HG03565 (cell line): ENCODE measurements around the gene NF2.

Experiments
- ATAC-seq: cut with Tn5 transposase; IDR thresholded peaks from one replicate; pipeline ENCODE4 v1.9.1; 2021; ENCODE audit warnings: mild to moderate bottlenecking, moderate library complexity; ENCODE audit not compliant: unreplicated experiment

The NF2 gene

DNA sequence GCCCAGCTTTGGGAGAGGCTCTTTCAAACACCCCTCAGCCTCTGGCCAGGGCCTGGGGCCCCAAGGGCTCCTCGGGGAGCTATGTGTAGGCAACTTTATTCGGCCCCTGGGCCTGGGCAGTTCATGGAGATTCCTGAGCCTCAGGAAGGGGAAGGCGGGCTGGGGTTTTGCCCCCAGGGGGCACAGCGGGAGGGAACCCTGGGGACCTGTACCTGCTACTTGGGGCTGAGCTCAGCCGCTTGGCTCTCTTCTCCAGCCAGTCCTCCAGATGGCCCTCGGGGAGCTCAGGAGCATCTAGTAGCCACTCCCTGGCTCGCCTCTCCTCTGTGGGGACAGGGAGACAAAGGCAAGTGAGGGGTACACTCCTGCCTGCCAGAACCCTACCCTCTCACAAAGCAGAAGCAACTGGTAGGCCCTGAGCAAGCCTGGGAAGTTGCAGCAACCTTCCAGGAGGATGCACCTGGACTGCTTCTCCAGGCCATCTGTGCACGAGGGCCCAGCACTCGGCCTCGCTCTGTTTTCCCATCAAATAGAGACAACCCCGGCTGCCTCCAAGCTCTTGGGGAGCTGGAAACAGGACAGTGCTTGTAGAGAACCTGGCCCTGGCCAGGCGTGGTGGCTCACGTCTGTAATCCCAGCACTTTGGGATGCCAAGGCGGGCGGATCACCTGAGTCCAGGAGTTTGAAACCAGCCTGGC lies 134.8 kb downstream of the NF2 start:
- no peak for ATAC-seq

DNA sequence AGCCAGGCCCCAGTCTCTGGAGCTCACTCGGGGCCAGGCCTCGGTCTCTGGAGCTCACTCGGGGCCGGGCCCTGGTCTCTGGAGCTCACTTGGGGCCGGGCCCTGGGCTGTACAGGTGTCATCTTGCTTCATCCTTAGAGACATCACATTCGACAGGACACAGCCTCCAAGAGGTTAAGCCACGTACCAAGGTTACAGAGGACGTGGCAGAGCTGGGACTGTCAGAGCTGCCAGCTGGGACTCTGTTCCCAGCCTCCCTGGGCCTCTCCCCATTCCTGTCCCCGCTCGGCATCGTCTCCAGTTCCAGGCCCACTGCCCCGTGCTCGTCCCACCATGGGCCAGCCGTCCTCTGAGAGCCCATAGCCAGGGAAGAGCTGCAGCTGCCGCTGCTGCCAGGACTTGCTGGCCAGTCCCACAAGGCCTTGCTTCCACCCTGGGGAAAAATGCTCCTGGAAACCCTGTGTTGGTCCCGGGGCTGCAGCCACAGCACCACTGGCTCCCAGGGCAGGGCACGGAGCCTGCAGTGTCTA lies 136.0 kb downstream of the NF2 start:
- no peak for ATAC-seq

DNA sequence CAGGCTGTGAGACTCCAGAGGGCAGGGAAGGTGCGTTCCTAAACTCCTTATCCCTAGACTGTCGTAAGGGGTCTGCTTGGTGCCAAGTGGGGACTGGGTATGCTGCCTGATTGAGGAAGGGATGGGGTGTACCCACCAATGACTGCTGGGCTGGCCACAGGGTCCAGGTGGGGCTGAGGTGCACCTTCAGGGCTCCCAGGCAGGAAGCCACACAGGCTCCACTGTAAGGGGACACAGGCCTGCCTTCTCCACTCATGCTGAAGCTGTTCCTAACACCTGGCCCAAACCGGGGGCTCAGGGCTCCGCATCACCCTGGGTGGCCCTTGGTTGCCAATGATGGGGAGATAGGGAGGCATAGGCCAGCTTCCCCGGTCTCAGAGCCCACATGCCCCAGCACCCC lies 136.8 kb downstream of the NF2 start:
- ATAC-seq, result no peak

DNA sequence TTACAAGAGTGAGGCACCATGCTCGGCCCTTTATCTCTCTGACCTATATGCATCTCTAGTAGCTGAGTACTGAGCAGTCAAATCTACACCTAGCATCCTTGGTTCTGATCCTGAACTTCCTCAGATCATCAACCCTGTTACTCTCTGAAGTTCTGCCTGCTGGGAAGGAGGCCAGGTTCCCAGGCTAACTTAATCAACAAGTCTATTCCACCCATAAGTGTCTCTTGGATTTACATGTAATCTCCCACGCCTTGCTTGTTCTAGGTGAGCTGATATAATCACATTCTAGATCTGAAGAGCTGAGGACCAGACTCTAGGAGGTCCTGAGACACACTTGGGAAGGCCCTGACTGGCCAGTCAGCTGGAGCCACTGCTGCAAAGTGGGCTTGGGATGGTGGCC lies 138.5 kb downstream of the NF2 start:
- ATAC-seq, result no peak

DNA sequence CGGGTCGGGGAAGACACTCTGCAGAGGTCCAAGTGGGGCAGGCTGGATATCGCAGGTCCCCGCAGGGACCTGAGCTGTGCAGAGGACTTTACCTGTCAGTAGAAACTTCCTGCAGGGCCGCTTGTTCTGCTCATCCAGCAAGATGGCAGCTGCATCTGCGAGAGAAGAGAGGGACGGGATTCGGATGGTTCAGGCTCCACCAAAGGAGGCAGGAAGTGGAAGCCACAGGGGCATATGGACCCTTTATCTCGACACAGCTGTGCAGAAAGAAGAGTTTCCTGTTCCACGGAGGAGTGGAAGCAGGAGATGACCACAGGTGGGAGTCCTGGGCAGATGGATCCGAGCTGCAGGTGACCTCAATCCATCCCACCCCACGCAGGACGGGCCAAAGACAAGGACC lies 138.9 kb downstream of the NF2 start:
- ATAC-seq, result no peak

DNA sequence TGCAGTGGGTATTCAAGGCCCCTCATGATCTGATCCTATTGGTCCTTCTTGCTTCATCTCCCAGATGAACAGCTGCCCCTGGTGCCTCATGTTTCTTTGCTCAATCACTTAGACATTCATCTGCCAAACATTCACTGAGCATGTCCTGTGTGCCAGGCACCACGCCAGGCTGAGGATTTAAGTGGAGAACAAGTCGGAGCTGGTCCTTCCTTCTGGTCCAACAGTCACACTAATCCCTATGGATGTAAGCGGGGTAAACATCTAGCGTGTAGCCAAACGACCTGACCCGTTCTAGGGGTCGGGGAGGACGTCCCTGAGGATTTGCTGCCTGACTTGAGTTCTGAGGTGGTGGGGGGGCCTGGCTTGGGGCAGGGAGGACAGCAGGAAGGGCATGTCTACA lies 141.5 kb downstream of the NF2 start:
- no peak for ATAC-seq

DNA sequence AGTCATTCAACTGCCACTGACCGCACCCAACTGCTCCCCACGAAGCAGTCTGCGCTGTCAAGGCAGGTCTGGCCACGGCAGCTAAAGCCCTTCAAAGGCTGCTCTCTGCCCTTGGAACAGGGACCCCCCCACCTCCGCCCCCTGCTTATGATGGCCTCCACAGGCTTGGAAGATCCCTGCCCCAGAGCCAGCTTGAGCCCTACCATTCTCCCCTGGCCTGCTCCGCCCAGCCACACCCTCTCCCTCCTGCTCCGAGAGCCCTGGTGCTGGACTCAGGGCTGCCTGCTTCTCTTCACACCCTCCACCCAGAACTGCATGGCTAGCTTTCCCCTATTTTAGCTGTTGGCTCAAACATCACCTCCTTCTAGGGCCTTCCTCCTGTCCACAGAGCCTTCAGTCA lies 144.4 kb downstream of the NF2 start:
- no peak for ATAC-seq
